ENCODE measurements around the gene DGLUCY. TPM values are rescaled to one million over a fixed set of nuclear protein-coding genes. Genes with fewer than 3 reads are reported as not detected.
"Not testable (repeated sequence)": the region's sequence is repeated elsewhere in the genome, so short reads cannot be mapped to it uniquely, and the experiment has no call there.

DGLUCY gene
- total RNA-seq, 2 donors from 2014 or later, result 73.8 to 88.7 TPM

DNA sequence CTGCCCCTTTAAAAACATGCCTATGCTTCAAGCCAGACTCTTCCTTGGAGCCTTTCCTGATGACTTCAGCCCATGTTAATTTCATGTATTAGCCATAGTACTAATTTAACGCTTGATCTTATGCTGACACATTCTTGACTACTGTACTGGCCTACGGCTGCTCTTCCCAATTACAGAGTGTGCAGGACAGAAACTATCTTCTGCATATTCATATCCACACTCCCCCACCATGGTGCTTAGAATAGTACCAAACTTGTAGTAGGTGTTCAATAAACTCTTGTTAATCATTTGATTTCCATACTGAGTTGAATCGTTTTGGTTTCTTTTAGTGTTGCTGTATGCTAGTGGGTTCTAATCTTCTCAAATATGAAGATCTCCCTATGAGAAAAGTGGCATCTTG is 21.8 kb upstream of the DGLUCY start:
- Mint-ChIP-seq H3K27me3 (no peaks in the 10 kb centered on the region), H3K4me1 (peaks cover 5% of the 10 kb centered on the region), H3K9me3 (no peaks in the 10 kb centered on the region), H3K4me3 (no peak overlapping the region), H3K27ac (no peak overlapping the region), H3K36me3 (ENCODE audit: low read depth) (no peaks in the 10 kb centered on the region)
- peak; percentile 75 for ATAC-seq (replicated peaks)

DNA sequence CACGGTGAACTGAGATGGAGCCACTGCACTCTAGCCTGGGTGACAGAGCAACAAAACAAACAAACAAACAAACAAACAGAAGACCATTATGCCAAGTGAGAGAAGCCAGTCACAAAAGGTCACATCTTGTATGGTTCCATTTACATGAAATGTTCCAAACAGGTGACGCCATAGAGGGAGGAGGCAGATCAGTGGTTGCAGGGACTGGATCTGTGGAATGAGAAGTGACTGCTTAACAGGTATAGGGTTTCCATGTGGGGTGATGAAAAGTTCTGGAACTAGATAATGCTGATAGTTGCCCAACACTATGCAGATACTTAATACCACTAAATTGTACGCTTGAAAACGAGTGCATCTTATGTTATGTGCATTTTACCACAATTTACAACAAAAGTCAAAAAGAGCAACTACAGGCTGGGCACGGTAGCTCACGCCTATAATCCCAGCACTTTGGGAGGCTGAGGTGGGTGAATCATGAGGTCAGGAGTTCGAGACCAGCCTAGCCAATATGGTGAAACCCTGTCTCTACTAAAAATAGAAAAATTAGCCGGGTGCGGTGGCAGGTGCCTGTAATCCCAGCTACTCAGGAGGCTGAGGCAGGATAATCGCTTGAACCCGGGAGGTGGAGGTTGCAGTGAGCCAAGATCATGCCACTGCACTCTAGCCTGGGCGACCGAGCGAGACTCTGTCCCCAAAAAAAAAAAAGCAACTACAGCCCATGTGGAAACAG is 20.0 kb upstream of the DGLUCY start:
- not testable (repeated sequence) for H3K27me3 Mint-ChIP-seq; H3K9me3 Mint-ChIP-seq; ATAC-seq (replicated peaks); H3K36me3 Mint-ChIP-seq (ENCODE audit: low read depth); H3K27ac Mint-ChIP-seq; H3K4me1 Mint-ChIP-seq; H3K4me3 Mint-ChIP-seq

DNA sequence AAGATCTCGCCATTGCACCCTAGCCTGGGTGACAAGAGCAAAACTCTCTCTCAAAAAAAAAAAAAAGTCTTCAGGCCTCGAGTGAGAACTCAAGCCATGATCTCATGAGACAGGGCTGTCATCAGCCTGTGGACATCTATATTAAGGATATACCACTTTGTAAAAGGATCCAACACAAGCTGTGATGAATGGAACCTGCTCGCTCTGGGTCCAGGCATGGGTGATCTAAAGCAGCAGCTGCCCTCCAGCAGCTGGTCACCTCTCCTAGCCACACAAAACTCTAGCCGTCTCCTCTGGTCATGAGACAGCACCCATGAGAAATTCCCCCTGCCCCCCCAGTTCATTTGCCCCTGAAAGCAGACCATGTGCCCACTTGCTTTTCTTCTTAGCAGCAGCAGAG is 19.1 kb upstream of the DGLUCY start:
- Mint-ChIP-seq H3K9me3 (no peaks in the 10 kb centered on the region), H3K4me3 (no peak overlapping the region), H3K27ac (no peak overlapping the region), H3K4me1 (peaks cover 5% of the 10 kb centered on the region), H3K36me3 (ENCODE audit: low read depth) (no peaks in the 10 kb centered on the region), H3K27me3 (no peaks in the 10 kb centered on the region)
- ATAC-seq (replicated peaks), result no peak

DNA sequence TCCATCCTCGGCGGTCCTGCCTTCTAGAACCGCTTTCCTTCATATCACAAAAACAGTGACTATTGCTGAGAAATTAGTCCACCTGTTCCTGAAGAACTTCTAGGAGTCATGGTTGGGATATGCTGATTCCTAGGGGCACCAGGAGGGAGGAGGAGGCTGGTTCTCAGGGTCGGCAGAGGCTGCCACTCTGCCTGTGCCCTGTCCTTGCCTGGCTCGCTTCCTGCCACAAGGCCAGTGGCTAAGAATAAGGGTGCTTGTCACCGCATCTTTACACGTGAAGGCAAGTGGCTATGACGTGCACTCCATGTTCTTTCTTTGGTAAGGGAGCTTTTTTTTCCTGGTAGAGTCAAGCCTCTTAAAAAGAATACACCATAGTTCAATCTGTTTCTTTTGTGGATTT is 18.7 kb upstream of the DGLUCY start:
- Mint-ChIP-seq H3K4me1 (peaks cover 8% of the 10 kb centered on the region), H3K27ac (no peak overlapping the region), H3K9me3 (no peaks in the 10 kb centered on the region), H3K4me3 (no peak overlapping the region), H3K36me3 (ENCODE audit: low read depth) (no peaks in the 10 kb centered on the region), H3K27me3 (no peaks in the 10 kb centered on the region)
- no peak for ATAC-seq (replicated peaks)

DNA sequence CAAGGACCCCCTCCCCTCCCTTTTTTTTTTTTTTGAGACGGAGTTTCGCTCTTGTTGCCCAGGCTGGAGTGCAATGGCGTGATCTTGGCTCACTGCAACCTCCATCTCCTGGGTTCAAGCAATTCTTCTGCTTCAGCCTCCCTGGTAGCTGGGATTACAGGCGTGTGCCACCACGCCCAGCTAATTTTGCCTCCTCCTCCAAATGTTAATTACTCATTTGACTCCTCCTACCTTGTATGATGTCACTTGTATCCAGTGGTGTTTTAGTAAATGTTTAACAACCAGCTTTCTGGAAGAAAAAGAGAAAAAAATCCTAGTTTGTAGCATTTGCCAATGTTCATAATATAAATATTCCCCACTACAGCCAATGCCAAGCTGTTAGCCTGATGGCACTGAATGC is 16.2 kb upstream of the DGLUCY start:
- H3K36me3 Mint-ChIP-seq (ENCODE audit: low read depth); H3K27ac Mint-ChIP-seq; H3K27me3 Mint-ChIP-seq; H3K9me3 Mint-ChIP-seq; ATAC-seq (replicated peaks); H3K4me3 Mint-ChIP-seq; H3K4me1 Mint-ChIP-seq: not testable (repeated sequence)

DNA sequence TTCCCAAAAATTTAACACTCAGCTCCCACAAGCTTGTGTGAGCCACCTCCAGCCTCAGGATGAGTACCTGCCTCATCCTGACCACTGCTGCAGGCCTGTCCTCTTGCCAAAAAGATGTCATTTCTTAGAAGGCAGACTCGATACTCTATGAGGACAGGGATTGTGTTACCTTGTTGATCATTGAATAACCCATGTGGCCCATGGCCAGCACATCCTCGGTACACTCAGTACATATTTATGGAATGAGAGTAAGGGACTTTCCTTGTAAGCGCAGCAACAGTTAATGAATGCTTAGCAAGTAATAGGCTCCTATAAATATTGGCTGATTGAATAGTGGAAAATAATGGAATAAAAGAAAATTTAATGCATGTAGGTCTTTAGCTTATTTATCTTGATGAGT is 15.3 kb upstream of the DGLUCY start:
- Mint-ChIP-seq H3K4me3 (peak overlapping the region; percentile 64), H3K36me3 (ENCODE audit: low read depth) (no peaks in the 10 kb centered on the region), H3K9me3 (no peaks in the 10 kb centered on the region), H3K27me3 (no peaks in the 10 kb centered on the region), H3K27ac (peak overlapping the region; percentile 15), H3K4me1 (peaks cover 5% of the 10 kb centered on the region)
- no peak for ATAC-seq (replicated peaks)

DNA sequence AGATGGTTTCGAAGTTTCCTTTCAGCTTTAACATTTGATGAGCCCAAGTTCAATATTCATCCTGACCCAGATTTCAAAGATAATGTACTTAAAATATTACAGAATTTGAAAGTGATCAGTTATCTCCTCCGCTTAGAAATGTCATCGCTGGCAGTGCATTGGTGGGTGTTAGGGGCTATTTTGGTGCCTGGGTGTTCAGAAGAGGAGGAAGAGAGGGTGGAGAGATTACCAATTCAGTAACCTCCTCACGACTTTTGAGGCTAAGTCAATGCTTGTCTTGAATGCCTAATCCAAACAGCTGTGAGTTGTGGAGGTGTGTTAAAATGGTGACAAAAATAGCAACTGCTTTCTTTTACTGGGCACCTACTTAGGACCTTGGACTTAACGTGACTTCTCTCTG is 13.8 kb upstream of the DGLUCY start:
- Mint-ChIP-seq H3K27me3 (no peaks in the 10 kb centered on the region), H3K4me1 (peaks cover 5% of the 10 kb centered on the region), H3K27ac (peak overlapping the region; percentile 80), H3K4me3 (peak overlapping the region; percentile 64), H3K36me3 (ENCODE audit: low read depth) (no peaks in the 10 kb centered on the region), H3K9me3 (no peaks in the 10 kb centered on the region)
- ATAC-seq (replicated peaks), result peak; percentile 83

DNA sequence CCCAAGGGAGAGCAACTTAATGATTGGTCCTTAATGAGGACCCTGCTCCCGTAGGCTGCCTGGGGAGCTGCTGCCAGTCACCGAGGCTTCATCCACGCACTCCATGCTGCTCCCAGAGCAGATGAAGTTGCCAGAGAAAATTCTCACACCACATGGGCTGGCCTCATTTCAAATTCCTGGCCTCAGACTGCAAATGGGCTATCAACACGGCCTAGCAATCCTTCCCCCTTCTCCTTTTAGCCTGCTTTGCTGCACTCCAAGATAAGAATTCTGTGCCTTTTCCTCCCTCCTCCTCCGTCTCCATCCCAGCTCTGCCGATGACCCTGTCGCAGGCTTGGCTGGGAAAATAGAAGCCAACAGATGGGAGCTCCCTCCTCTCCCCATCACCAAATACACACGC is 10.8 kb upstream of the DGLUCY start:
- ATAC-seq (replicated peaks), result no peak

DNA sequence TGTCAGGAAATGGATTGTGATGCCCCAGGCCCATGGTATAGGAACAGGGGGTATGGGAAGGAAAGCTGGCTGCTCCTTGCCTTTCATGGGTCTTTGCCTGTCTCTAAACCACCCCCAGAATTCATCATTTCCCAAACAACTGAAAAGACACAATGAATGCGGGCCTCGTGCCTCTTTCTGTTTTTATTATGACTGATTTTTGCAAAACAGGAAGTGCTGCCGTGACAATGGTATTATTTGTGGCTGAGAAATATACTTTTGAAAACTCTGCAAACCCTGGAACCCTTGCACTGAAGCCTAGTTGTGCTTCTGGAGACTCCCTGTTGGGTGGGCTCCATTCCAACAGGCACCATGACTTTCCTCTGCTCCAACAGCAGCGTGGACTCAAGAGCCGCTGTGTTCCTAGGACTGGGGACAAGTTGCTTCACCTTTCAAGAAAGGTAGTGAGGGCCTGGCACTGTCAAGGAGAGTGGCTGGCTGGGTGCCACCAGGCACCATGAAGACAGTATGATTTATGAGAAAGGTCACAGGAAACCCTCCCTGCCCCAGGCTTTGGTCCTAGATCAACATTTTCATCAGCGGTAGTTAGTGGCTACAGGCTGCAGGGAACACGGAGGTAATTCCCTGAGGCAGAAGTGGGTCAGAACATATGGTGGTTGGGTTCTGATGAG is 4.8 kb upstream of the DGLUCY start:
- H3K4me1 Mint-ChIP-seq, result peaks cover 42% of the 10 kb centered on the region

More for the DNA sequence above, 10.8 kb upstream of the DGLUCY start:
- no peaks in the 10 kb centered on the region for H3K36me3 Mint-ChIP-seq (ENCODE audit: low read depth)
- no peak overlapping the region for H3K27ac Mint-ChIP-seq
- H3K9me3 Mint-ChIP-seq, result no peaks in the 10 kb centered on the region
- H3K4me1 Mint-ChIP-seq, result peaks cover 13% of the 10 kb centered on the region
- H3K27me3 Mint-ChIP-seq, result no peaks in the 10 kb centered on the region
- H3K4me3 Mint-ChIP-seq, result no peak overlapping the region

DNA sequence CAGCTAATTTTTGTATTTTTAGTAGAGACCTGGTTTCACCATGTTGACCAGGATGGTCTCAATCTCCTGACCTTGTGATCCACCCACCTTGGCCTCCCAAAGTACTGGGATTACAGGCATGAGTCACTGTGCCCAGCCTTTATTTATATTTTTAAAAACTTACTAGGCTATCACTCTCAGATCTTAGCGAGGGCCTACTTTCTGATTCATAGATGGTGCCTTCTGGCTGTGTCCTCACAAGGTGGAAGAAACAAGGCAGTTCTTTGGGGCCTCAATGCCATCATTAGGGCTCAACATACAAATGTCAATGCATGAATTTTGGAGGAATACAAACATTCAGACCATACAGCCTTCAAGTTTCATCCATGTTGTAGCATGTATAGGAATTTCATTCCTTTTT is 2.4 kb upstream of the DGLUCY start:
- Mint-ChIP-seq H3K4me3 (peak overlapping the region; percentile 86), H3K27me3 (no peaks in the 10 kb centered on the region), H3K27ac (peak overlapping the region; percentile 17), H3K36me3 (ENCODE audit: low read depth) (peaks cover 22% of the 10 kb centered on the region), H3K4me1 (peaks cover 45% of the 10 kb centered on the region), H3K9me3 (no peaks in the 10 kb centered on the region)
- no peak for ATAC-seq (replicated peaks)

More for the DNA sequence above, 4.8 kb upstream of the DGLUCY start:
- no peaks in the 10 kb centered on the region for H3K9me3 Mint-ChIP-seq
- peak overlapping the region; percentile 78 for H3K27ac Mint-ChIP-seq
- peak overlapping the region; percentile 82 for H3K4me3 Mint-ChIP-seq
- H3K27me3 Mint-ChIP-seq, result no peaks in the 10 kb centered on the region
- no peaks in the 10 kb centered on the region for H3K36me3 Mint-ChIP-seq (ENCODE audit: low read depth)
- peak; percentile 68 for ATAC-seq (replicated peaks)

DNA sequence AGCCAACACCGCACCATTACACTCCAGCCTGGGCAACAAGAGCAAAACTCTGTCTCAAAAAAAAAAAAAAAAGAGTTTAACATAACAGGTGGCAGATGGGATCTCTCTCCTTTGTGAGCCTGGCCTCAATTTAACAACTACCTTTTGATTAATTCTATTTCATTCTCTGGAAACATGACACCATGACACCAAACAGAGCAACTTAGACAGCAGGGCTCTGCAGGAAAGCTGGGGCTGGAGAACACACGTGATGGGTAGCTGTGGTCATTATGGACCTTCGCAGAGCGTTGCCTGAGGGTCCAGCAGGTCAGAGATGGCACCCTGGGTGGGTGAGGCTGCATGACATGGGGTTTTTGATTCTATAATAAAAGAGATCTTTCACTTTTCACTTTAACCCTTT is 1.7 kb upstream of the DGLUCY start:
- H3K27ac Mint-ChIP-seq, result peak overlapping the region; percentile 70
- H3K4me3 Mint-ChIP-seq, result peak overlapping the region; percentile 86
- no peak for ATAC-seq (replicated peaks)
- no peaks in the 10 kb centered on the region for H3K27me3 Mint-ChIP-seq
- no peaks in the 10 kb centered on the region for H3K9me3 Mint-ChIP-seq
- peaks cover 29% of the 10 kb centered on the region for H3K36me3 Mint-ChIP-seq (ENCODE audit: low read depth)
- H3K4me1 Mint-ChIP-seq, result peaks cover 48% of the 10 kb centered on the region

DNA sequence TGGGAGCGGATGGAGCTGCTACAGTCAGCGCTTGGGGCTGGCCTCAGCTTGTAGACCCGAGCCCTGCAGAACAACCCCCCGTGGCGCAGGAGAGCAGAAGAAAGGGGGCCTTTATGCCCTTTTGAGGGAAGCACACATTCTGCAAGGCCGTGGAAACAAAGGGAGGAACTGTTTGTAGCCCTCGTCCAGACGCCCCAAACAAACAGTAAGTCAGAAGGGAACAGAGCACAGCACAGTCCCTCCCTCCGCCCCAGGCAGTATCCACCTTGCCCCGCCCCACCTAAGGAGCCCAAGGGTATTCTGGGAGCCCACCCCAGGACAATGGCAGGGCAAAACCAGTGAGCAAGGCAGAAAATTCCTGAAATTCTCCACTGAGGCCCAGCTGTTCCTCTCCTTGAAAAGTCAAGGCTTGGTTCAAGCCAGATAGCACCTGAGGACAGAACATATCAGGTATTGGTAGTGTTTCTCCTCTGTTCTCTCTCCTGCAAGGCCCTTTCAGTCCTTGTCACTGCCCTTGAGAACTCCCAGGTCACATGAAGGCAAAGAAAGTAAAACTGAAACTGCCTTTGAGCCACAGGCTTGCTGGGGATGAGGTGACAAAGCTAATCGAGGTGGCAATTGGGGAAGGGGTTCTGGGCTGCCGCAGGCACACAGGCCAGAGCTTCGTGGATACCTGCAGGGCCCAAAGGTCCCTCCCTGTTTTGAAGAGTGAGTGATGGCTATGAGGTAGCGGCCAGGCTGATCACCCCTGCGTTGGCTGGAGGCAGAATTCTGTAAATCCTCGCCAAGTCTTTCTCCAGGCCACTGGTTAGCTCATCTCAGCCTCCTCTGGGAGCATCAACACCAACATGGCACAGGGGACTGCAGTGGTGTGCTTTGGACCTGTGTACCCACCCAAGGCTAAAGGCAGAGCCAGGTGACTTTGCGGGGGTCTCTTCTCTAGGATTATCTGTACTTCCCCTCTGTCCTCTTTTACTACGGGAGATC is 499 bp downstream of the DGLUCY start:
- H3K9me3 Mint-ChIP-seq, result no peaks in the 10 kb centered on the region
- peak overlapping the region; percentile 86 for H3K4me3 Mint-ChIP-seq
- peak; percentile 76 for ATAC-seq (replicated peaks)
- H3K36me3 Mint-ChIP-seq (ENCODE audit: low read depth), result peaks cover 51% of the 10 kb centered on the region
- peak overlapping the region; percentile 95 for H3K27ac Mint-ChIP-seq
- H3K4me1 Mint-ChIP-seq, result peaks cover 41% of the 10 kb centered on the region
- H3K27me3 Mint-ChIP-seq, result no peaks in the 10 kb centered on the region

DNA sequence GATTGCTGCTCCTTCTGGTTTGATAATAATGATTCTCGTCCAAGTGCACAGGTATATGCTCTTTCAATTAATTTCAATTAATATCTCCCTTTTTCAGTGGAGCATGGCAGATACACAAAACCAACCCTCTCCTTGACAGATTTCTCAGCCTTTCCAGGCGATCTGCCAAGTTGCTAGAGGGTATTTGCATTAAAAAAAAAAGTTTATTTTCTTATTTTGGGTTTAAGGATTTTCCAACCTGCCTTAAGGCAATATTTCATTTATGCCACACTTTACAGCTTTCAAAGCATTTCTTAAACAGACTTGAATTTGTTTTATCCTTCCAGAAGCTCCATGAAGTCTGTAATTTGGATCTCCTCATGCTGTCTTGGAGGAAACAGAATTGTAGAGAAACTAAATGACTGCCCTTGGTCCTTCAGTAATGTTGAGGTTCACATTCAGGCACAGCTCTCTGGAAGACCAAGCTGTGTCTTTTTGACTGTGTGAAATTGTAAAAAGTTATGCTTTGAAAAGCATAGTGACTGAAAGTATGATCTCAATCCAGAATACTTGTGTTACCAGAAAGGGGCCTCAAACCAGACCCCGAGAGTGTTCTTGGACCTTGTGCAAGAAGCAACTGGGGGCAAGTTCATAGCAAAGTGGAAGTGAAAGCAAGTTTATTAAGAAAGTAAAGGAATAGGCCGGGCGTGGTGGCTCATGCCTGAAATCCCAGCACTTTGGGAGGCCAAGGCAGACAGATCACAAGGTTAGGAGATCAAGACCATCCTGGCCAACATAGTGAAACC is 2.3 kb downstream of the DGLUCY start:
- H3K27me3 Mint-ChIP-seq, result no peaks in the 10 kb centered on the region
- H3K4me3 Mint-ChIP-seq, result peak overlapping the region; percentile 86
- H3K9me3 Mint-ChIP-seq, result no peaks in the 10 kb centered on the region
- H3K27ac Mint-ChIP-seq, result peak overlapping the region; percentile 95
- peaks cover 44% of the 10 kb centered on the region for H3K4me1 Mint-ChIP-seq
- peaks cover 66% of the 10 kb centered on the region for H3K36me3 Mint-ChIP-seq (ENCODE audit: low read depth)
- ATAC-seq (replicated peaks), result peak; percentile 1
